GM10266 (cell line): ENCODE results near the gene MOV10L1.

ENCODE experiments used
- DNase-seq: peaks from one replicate; pipeline ENCODE4 v3.0.0; 2012; ENCODE audit errors: extremely low spot score
- CTCF ChIP-seq: IDR thresholded peaks from 2 replicates; pipeline ENCODE4 v1.5.1; 2012; ENCODE audit warnings: mild to moderate bottlenecking, low read depth; ENCODE audit not compliant: control insufficient read depth, insufficient read depth; ENCODE audit errors: missing control alignments

The MOV10L1 gene

GRCh38 chr22:50119169-50119767 is 29.5 kb downstream of the MOV10L1 start:
- no peak for DNase-seq
- TF ChIP-seq CTCF: no peak

GRCh38 chr22:50119768-50120251 is 30.0 kb downstream of the MOV10L1 start:
- DNase-seq: no peak
- TF ChIP-seq CTCF: no peak

- DNase-seq: no peak
- no peak for TF ChIP-seq CTCF
Measured at GRCh38 chr22:50121202-50121740, 31.5 kb downstream of the MOV10L1 start.

- TF ChIP-seq CTCF: no peak
- no peak for DNase-seq
Measured at GRCh38 chr22:50123119-50123518, 33.3 kb downstream of the MOV10L1 start.

- TF ChIP-seq CTCF: no peak
- DNase-seq: no peak
Measured at GRCh38 chr22:50125029-50125428, 35.2 kb downstream of the MOV10L1 start.

GRCh38 chr22:50129121-50129736 is 39.4 kb downstream of the MOV10L1 start:
- DNase-seq: no peak
- TF ChIP-seq CTCF: no peak

- no peak for DNase-seq
- TF ChIP-seq CTCF: no peak
Measured at GRCh38 chr22:50131894-50132293, 42.1 kb downstream of the MOV10L1 start.
